Stimulated activated CD4-positive, alpha-beta T cell treated with anti-CD3 and anti-CD28 coated beads, TNF-alpha, amount 100 ng/mL, for 24 hours (primary cell): ENCODE data around the gene GCK.
A peak's percentile ranks its signal among the peaks of the same experiment; 100 is the strongest.

Experiments used
- DNase-seq, 3 experiments: peaks; one replicate each; pipeline ENCODE4 v3.0.0-alpha.2; 2020; ENCODE audit warnings: low read depth in 3 of 3

Gene GCK

DNA sequence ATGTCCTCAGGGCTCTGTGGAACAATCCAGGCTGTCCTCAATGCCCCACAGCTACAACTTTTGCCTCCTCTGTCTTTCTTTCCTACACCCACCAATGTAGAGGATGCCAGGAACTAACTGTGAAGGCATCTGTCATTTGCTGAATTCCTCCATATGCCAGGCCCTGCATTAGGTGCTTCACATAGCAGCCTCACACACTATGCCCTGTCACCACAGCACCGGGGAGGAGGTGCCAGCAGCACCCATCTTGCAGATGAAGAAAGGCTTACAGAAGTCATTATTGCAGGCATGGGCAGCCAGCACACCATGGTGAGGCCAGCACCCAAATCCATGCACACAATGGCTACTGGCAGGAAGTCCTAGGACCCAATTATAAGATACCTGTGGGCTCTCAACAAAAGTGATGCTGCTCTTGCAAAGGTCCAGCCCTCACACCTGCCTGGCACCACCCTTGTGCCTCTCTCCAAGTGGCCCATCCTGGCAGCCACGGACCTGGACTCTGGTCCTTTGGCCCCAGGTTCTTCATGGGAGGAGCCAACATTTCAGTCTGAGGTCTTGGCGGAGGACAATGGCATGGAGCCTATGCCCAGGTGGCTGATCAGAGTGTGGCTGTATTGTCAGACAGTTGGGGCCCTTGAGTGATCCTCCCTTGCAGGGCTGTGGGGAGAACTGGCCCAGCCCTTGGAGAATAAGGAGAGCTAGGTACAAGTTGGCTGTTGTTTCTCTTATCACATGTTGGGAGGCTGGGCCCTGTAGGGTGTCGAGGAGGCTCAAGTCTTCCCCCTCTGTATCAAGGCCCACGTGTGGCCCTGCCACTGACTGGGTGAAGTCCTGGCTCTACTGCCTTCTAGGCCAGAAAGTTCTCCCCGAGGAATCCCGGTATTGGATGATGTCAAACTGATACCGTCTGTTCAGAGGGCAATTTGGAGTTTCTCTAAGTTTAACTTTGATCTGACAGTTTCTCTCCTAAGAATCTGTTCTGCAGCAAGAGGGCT lies 33.8 kb downstream of the GCK start:
- no peak for DNase-seq

DNA sequence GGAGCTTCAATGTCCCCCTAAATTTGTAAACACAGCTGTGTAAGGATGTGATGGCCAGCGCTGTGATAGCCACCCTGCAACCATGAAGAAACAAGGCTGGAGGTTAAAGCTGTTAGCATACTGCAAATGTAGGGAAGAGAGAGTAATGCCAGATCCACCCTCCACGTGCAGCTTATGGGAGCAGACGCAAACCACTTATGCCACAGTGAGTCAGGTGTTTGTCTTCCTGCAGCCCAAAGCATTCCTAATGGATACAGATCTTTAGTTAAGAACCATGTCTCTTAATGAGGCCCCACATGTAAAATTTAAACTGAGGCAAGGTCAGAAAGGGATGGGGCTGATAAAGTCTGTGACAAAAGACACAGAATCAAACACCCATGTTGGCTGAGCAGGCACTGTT lies 34.5 kb downstream of the GCK start:
- no peak for DNase-seq

DNA sequence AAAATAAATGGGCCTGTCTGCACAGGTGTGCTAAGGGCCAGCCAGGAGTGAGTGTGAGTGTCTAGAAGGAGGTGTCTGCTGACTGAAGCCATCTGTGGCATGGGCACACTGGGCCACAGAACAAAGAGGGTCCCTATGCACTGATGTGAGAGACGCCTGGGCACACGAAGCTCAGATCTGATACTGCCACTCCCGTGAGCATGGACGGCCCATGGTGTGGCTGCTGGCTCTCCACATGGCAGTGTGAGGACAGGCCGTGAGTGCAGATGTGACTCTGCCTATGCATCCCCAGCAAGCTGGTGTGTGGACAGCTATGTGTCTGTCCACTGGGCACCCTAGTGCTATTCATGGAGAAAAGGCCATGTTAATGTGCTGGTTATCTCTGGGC lies 35.3 kb downstream of the GCK start:
- DNase-seq, result no peak

DNA sequence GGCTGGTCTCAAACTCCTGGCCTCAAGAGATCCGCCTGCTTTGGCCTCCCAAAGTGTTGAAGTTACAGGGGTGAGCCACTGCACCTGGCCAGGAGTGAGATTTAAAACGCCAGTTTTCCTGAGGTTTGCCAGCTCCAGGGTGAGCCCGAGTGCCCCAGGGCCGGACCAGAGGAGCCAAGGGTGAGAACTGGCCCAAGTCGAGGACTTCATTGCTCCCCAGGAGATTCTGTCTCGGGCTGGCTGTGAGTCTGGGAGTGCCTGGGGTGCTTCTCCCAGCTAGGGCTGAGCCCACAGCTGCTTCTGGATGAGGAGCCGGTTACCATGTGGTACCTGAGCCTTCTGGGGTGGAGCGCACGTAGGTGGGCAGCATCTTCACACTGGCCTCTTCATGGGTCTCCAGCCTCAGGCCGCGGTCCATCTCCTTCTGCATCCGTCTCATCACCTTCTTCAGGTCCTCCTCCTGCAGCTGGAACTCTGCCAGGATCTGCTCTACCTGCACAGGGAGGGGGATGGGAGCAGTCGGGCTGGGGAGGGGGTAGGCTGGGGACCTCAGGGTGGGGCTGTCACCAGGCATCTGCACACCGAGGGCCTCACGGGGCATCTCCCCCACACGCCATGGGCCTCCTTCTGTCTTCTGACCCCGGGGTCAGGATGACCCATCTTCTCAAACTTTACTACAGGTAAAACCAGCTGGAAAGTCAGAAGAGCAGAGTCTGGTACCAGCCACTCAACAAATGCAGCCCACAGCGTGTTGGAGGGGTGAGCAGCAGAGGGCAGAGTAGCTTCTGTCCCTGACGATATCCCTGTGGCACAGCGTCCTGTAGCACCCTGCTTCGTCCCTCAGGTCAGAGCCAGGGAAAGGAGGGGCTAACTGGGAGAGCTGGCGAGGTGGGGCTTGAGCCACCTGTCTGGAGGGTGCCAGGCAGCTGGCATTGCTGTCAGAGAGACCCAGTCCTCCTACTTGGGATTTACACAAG lies 36.0 kb downstream of the GCK start:
- DNase-seq, result no peak

DNA sequence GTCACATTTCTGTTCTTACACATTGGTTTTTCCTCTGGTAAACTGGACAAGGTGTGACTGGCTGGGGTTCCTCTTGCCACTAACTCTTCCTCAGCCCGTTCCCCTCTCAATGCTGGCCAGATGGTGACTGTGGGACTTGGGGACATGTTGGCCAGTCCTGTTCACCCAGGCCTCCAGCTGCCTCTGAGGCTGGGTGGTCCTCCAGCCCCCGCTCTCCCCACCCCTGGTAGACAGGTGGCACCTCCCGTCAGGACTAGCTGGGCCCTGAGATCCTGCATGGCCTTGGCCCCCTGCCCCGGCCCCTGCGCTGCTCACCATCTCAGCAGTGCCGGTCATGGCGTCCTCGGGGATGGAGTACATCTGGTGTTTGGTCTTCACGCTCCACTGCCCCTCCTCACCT lies 37.3 kb downstream of the GCK start:
- DNase-seq, result no peak

DNA sequence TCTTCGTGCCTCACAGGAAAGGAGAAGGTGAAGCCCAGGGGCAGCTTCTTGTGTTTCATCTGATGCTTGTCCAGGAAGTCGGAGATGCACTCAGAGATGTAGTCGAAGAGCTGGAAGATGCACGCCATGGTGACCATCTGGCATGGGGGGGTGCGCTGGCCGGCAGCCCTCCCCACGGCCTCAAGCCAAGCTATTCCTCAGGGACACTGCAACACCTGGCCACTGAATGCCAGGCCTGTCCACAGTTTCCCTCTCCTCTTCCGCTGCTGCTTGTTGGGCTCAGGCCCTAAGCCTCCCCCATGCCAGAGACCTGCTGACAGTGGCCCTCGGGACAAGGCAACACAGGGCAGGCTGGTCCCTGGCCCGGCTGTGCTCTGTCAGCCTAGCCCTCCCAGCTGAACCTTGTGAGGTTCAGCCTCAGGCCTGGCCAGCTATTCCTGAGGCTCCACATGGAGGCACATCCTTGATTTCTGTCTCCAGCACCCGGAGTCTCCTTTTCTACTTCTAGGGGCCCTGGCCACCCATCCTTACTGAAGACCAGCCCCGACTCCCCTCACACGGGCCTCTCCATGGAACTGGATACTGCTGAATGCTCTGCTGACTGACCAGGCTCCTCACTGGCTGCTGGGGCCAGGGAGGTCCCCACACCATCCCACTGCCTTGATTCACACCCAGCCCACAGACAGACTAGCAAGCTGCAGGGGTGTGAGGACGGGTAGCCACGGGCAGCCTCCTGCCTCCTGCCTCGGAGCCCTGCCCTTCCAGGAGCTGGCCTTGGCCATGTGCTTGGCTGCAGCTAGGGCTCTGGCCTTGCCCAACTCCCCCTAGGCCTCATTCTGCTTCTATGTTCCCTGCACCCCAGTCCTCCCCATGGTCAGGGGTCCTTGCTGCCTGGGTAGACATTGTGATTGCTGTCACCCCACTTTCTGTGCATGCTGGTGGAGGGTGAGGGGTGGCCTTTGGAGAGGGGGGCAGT lies 38.0 kb downstream of the GCK start:
- DNase-seq, result no peak

DNA sequence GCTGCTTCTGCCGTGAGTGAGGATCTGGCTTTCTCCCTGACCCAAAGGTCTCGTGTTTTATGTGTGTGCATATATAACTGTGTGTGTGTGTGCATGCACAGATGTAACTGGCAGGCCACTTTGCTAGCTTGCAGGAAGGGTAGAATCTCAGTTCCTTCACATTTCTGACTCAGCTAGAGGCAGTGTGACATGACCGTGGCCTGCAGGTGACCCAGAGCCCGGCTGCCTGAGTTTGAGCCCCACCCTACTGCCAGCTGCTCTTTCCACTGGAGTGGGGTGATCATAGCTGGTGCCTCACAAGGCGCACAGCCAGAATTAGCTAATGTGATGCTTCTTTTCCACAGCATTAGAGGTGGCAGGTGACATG lies 38.8 kb downstream of the GCK start:
- DNase-seq, result no peak

DNA sequence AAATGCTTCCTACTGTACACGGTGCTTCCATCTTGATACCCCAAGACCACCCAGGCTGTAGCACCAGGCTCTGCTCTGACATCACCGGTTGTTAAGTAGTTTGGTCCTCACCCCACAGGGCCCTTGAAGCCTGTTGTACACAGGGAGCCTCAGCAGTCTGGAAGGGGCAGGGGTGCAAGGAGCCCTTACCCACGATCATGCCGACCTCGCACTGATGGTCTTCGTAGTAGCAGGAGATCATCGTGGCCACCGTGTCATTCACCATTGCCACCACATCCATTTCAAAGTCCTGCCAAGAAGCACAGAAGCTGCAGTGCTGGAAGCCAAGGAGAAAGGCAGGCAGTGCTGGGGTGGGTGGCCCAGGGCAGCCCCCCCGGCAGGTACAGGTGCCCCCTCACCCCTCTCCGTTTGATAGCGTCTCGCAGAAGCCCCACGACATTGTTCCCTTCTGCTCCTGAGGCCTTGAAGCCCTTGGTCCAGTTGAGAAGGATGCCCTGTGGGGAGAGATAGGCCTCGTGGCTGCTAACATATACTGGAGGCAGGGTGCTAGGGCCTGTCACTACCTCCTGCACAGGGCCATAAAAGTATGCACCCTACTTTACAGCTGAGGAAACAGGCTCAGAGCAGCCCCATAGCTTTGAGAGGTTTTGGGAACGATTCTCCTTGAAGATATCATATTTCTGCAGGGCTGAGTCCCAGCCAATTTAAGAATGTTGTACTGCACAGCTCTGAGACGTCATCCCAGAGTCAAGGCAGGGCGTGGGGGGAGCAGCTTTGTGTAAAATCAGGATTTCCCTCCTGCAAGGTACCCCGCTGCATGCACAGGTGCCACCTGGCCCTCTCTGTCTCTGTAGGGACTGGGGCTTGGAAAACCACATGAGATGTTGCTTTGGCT lies 39.4 kb downstream of the GCK start:
- DNase-seq, result no peak

DNA sequence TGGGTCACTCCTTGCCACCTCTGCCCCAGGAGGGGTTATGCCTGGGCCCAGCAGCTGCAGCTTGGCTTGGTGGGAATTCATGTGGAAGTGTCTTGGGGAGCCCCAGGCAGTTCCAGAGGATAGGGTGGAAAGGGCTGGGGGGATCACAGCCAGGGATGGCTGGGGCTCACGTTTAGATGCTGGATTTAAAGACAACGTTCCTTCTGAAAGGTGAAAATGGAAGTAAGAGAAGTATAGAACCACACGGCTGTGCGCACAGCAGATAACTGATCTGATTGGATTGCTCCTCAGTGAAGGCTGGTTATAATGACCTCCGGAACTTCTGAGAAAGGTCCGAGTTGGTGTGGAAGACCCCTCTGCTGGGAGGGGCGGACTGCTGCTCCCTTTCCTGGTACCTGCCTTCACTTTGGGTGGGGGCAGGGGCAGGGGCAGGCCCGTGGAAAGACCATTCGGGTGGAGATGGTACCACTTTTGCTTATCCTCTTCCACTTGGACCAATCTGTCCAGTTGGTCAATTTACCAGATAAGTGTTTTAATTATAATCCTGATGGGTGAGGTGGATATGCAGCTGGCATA lies 40.2 kb downstream of the GCK start:
- no peak for DNase-seq

DNA sequence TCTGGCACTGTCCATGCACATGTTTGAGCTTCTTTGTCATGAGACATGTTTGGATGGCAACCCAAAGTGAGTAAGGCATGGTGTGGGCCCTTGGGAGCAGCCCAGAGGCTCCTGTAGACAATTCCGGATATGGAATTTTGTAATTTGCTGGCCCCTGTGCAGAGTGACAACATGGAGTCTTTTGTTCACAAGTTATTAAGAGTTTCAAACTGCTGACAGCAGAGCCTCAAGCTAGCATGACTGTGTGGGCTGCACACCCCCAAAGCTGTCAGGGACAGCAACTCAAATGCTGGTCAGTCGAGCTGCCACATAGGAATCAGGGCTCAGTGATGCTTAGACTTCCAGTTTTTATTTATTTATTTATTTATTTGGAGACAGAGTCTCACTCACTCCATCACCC lies 41.1 kb downstream of the GCK start:
- no peak for DNase-seq

DNA sequence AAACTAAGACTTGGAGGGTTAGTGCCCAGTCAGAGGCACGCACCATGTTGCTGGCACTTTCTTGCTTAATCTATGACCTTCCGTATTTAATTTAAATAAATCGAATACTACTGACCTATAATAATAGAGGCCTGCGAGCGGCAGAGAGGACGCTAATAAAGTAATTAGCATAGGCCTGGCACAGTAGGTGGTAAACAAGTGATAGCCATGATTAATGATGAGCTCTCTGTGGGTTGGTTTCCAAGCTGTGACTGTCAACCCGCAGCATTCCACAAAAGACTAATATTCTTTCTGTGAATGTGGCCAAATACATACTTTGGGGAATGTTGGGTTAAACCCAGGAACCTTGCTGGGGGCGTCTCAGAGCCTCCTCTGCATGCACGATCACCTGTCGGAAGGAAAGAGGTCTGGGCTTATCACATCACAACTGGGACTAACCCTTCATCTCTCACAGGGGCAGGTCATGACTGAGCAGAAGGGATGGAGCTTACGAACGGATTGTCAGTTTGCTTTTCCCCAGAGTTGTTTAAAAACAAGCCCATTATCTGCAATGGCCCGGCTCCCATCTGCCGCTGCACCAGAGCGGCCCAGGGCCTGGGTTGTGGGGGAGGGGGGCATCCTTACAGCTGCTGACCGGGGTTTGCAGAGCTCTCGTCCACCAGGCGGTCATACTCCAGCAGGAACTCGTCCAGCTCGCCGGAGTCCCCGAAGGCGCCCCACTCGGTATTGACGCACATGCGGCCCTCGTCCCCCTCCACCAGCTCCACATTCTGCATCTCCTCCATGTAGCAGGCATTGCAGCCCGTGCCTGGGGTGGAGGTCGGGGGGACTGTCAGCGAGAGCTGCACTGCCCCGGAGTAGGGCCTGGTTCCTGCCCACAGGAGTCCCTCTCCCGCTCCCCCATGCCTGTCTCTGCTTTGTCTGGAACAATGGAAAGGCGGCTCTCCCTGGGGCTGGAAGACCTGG lies 41.9 kb downstream of the GCK start:
- DNase-seq, result no peak

DNA sequence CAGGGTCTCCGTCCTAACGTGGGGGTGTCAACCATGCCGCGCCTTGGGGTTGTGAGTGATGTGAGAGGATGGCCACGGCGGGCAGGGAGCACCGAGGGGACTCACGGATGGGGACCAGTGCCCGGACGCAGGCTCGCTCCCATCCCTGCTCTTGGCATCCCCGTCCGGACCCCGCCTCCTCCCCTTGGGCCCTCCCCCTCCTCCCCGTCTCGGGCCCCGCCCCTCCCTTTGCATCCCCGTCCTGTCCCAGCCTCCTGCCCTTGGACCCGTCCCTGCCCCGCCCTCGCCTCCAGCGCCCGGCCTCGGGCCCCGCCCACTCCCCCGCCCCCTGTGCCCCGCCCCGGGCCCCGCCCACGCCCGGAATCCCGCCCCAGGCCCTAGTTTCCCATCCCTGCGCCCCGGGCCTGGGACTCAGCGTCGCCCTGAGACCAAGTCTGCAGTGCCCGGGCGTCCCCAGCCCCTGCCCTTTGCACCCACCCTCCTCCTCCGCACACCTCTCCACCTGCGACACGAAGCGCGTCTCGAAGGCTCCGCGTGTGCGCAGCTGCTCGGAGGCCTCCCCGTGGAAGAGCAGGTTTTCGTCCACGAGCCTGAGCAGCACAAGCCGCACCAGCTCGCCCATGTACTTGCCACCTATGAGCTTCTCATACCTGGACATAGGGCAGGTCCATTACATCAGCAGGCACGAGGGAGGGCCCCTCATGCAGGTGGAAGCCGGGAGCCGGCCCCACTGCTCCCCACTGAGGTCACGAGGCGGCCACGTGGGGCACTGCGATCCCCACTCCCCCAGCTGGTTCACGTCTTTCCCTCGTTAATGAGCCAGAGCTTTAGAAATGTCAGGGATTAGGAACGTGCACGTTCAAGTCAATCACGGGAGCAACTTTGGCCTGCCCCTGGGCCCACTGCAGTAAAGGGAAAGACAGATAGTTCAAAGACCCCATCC lies 43.0 kb downstream of the GCK start:
- DNase-seq, result peak; percentile 17 to 74 (median 35)

DNA sequence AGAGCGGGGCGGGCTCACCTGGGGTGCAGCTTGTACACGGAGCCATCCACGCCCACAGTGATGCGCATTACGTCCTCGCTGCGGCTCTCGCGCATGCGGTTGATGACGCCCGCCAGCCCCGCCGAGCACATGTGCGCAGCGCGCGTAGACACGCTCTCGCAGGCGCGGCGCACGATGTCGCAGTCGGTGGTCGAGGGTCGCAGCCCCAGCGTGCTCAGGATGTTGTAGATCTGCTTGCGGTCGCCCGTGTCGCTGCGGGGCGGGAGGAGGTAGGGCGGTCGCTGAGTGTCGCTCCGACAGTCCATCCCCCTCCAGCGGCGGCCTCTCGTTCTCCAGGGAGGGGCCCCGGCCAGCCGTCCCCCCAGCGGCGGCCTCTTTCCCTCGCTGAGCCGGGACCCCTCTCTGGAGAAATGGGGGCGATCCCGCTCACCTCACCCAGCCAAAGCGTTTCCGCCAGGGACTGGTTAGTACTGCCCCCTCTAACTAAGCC lies 43.7 kb downstream of the GCK start:
- DNase-seq, result peak in 2 of 3 experiments; percentile 25 to 58

DNA sequence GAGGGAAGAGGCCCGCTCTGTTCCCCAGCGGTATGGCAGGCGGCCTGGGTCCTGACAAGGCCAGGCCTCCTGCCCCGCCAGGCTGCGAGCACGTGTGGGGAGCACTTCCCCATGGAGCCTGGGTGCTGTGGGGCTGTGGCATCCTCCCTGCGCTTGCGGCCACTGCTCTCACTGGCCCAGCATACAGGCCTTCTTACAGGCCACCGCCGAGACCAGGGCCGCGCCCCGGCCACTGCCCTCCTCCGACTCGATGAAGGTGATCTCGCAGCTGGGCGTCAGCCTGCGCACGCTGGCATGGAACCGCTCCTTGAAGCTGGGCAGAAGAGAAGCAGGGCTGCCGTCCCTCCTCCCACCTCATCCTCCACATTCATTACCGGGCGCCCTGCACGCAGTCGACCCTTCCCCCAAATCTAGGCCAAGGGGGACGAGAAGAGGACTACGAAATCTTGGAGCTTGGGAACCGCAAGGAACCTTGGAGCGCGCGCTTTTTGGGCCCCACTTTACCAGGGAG lies 44.2 kb downstream of the GCK start:
- DNase-seq, result no peak

DNA sequence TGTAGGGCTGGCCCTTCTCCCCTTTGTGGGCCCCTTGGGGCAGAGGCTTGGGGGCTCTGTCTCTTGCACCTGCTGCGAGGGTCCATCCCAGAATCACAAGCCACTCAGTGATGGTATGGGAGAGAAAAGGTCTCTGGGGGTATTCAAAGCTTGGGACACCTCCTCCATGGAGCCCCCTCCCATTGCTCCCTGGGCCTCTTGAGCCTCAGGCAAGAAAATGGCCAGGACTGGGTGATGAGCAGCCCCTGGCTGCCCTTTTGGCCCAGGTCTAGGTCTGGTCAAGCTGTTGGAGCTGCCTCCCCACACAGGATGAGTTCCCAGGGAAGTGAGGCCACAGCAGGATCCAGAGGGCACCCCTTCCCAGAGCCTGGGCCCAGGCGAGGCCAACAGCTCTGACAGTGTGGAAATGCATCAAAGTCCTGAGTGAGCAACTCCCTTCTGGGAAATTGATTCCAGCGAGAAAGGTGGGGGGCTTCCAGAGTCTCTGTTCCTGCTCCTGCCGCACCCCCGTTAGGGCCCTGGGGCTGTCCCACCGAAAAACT lies 44.7 kb downstream of the GCK start:
- DNase-seq, result no peak

DNA sequence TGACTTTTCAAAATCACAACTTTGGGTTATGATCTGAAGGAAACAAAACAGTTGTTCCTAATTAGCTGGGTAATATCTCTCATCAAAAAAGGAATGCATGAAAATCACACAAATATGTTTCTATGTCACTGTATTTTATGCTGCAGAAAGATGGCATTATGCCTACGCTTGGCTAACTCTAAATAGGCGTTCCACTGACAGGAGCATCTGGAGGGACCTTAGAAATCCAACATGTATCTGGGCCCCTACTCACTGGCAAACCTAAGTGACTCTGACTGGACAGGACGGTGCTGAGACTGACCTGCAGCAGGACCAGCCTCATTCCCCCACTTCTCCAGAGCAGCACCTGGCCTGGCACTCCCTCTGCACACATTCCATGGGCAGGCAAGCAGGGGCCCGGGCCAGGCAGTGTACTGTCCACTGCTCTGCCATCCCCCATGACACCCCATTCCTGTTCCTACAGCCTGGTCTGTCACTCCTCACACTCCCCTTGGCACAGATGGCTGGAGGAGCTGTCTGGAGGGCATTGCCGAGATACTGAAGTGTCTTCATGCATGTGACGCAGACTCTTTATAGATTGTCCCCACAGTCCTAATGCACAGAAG lies 45.5 kb downstream of the GCK start:
- no peak for DNase-seq

DNA sequence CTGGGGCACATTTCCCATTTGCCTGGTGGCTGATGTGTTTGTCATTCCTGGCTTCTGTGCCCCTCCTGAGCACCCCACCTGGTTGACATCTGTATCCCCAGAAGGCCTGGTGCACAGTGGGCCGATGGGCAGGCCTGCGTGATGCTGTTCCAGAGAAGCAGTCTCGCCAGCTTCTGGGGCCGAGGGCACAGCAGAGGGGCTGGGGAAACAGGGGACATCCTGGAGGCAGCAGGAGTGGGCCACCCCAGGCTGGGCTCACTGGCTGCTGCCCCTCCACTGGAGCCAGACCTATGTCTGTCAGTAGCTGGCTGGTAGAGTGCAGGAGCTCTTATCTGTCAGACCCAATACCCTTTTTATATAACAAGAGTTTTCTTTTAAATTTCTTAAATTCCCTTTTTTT lies 47.2 kb downstream of the GCK start:
- no peak for DNase-seq
